Right ventricle myocardium superior (tissue), 1 donor: ENCODE measurements around the gene RINL. TPM values are rescaled to one million over a fixed set of nuclear protein-coding genes. Genes with fewer than 3 reads are reported as not detected.
"Not testable (repeated sequence)": the region's sequence is repeated elsewhere in the genome, so short reads cannot be mapped to it uniquely, and the experiment has no call there.

Experiments
- ATAC-seq: fragments of 200-7000 bp; cut with Tn5 transposase; one replicate; pipeline ENCODE4 v1.9.1; 2020; ENCODE audit warnings: mild to moderate bottlenecking; ENCODE audit not compliant: poor library complexity
- DNase-seq: peaks from one replicate; pipeline ENCODE4 v3.0.0-alpha.2; 2020
- intact Hi-C: fragments of 100-400 bp; cut with DNase I; formaldehyde crosslinking; loops from one replicate; pipeline ENCODE4 v1.11.2; 2022
- total RNA-seq: library from RNA; stranded (reverse); fragmentation: NEBNext Ultra II Directional; extraction: Animal tissue kit (Norgen Biotek cat#: 25700); gene quantifications from one replicate; pipeline ENCODE4 v1.2.1, GENCODE V29; 2021
- donor health status: DM: no; HTN: yes; CAD: no; lungs with severe emphysema.

Gene RINL
- total RNA-seq, 1 donor from 2014 or later: 6.3 TPM

DNA sequence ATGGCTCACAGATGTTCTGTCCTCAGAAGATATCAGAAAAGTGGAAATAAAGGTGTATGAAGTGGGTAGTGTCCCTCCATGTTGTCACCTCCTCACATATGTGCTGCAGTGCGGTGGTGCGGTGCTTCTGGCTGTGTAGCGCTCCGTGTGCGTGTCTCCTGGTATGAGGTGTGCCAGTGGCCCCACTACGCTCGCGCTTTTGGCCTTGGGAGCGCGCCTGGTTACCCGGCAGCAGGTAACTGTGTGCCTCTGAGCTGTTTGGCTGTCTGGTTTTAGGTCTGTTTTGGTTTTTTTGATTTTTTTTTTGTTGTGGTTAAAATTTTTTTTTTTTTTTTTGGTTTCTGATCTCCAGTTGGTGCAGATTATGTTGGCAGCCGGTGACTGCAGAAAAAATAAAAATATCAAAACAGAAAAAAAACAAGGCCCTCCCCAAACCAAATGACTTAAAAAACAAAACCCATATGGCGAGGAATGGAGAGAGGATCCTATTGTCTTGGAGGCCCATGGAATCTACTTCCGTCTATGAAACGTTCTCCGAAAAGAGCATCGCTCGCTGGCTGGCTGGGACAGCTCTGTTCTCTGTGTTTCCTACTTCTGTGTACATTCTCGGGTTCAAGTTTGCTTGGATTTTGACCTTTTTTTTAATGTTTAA, 36.2 kb downstream of the RINL start:
- intact Hi-C loops: loop anchor here (10.0 kb wide), 1 partner anchor 207 kb away; no protein-coding TSS in a partner anchor
- DNase-seq: peak; percentile 37
- no peak for ATAC-seq

DNA sequence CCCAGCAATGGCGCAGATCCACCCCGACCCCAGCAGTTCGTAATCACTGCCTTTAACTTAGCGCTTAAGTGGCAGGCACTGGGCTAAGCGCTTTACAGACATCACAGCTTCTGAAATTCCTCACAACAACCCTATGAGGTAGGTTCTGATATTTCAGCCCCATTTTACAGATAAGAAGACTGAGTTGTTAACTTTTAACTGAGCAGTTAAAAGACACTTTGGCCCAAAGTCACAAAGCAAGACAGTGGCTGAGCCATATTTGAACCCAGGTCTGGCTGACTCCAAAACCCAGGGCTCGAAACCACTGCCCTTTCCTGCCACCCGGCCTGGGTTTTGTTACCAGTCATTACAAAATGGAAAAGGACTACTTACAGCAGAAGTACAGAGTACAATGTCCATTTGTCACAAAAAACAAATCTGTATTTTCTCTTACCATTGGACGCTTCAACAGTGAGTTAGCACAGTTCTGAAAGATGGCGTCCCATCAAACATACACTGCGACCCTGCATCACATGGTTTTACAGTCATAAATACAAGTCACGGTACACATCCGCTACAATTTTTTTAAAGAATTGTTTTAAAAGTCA, 36.8 kb downstream of the RINL start:
- intact Hi-C loops: loop anchor here (10.0 kb wide), 1 partner anchor 206 kb away; no protein-coding TSS in a partner anchor
- ATAC-seq (no peak), DNase-seq (no peak)

DNA sequence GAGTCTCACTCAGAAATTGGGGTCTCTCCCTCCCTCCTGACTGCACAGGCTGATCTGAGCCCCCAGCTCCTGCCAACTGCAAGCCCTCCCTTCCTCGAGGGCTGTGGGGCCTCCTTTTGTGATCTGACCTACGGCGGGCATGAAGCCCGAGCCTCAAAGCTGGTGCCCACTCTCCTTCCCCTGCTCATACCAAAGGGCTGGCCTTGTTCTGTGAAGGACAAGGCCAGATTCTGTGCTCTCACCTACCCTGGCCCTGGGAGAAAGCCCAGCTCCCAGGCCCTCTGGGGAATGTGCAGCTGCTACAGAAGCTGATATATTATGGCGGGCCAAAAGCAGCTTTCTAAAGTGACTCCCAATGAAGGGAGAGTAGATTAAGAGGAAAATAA, 37.5 kb downstream of the RINL start:
- intact Hi-C loops: loop anchor here (10.0 kb wide), 1 partner anchor 206 kb away; no protein-coding TSS in a partner anchor
- DNase-seq: peak; percentile 30
- ATAC-seq: no peak

DNA sequence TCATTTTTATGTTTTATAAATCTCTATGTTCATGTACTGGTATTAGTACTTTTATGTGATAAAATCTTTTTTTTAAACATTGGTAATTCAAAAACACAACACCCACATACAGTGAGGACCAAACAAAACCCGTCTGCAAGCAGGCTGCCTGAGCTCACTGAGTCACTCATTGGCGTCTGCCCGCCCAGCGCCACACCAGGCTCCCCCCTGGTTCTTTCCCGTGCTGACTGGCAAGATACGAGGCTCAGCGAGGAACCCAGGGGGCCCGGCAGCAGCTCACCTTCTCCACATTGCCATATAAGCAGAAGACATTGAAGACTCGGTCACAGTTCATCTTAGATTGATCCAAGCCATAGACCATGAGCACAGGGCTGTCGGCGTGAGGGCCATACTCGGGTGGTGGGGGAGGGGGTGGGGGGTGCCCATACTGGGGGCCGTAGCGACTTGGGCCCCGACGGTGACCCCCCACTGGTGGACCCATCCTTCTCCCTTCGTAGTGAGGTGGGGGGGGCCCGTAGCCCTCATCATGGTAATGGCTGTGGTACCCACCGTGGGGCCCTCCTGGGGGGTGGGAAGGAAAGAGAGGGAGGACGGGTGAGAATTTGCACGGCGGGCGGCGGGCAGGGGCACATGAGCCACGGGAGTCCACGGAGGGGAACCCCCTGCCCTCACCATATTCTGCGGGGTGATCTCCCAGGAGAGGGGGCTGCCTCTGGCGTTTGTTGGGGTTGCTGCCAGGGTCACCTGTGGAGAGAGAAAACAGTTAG, 38.1 kb downstream of the RINL start:
- no peak for ATAC-seq

DNA sequence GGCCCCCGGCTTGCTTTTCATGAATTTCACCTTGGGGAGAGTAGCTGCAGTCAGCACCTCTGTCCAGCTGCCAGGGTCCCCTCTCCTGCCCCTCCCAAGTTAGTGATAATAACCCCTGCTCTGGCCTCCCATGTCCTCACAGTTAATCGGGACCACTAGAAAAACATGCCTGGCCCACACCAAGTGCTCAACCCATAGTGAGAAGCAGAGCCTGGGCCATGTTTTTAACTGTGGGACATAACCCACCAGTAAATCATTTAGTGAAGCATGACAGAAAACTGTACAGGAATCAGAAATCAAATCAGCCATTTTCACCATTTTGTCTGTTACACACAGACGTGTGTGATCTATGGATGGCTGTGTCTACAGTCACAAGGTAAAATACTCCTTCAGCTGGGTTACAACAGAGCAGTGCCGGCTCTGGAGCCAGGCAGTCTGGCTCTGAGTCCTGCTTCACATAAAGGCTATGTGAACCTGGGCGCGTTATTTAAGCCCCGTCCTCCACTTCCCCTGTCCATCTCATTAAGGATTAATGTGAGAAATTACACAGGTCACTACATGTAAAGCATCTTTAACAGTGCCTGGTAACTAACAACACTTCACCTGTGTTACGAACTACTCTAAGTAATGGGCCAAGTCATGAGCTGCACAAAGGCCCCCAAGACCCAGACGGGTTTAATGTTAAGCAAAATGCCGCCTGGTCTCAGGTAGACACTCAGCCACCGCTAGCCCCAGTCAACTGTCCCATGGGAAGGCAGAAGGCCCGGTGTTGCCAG, 38.9 kb downstream of the RINL start:
- ATAC-seq: no peak
- peak; percentile 15 for DNase-seq
- intact Hi-C loops: no loop called here

More for the DNA sequence above, 38.1 kb downstream of the RINL start:
- peak; percentile 41 for DNase-seq
- intact Hi-C loops: loop anchor here (10.0 kb wide), 1 partner anchor 205 kb away; no protein-coding TSS in a partner anchor

DNA sequence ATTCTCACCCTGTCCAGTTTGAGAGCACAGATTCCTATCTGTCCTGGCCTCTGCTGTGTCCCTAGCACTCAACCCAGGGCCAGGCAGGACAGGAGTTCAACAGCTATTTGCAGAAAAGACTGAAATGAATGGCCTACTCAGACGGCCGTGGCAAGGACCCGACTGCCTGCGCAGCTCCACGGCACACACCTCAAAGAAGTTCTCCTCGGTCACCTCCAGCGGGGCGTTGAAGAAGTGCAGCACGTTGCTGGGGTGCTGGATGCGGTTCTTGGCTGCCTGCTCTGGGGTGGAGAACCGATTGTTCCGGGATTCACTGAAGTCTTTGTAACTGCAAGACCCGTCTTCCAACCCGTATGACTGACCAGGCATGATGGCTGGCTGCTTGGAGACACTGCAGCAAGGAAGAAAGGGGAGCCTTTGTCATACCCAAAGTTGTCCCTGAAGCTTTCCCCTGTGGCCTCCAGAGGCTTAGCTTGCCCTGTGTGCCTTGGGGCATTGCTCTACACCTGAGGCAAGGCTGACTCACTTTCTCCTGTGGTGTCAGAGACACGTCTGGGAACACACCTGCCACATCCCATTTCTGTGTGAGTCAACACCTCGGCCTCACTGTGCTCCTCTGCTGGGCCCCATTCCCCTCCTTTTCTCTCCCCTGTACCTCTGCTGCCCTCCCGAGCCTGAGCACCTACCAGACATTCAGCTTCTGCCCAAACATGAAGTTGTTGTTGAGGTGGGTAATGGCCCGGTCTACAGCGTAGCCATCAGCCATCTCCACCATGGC, 39.7 kb downstream of the RINL start:
- ATAC-seq: no peak
- intact Hi-C loops: no loop called here
- DNase-seq: peak; percentile 26

DNA sequence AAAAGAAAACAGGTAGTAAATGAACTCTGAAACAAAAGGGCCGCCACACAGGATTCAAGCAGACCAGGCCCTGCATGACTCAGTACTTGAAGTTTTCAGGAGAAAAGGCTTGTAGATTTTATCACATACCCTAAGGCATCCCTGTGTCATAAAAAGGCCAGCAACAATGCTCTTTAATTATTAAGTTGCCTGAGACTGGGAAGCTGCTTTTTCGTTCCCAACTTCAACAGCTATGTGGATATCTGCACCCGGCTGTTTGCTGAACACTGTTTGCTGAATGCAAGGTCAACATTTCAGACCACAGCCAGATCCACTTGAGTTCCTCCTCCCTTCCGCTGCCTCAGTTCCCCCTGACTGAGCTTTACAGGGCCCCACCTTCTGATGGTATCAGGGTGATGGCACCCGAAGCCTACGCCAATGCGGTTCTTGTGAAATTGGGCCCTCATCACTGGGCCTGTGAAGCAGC, 40.4 kb downstream of the RINL start:
- intact Hi-C loops: no loop called here
- no peak for ATAC-seq
- no peak for DNase-seq

DNA sequence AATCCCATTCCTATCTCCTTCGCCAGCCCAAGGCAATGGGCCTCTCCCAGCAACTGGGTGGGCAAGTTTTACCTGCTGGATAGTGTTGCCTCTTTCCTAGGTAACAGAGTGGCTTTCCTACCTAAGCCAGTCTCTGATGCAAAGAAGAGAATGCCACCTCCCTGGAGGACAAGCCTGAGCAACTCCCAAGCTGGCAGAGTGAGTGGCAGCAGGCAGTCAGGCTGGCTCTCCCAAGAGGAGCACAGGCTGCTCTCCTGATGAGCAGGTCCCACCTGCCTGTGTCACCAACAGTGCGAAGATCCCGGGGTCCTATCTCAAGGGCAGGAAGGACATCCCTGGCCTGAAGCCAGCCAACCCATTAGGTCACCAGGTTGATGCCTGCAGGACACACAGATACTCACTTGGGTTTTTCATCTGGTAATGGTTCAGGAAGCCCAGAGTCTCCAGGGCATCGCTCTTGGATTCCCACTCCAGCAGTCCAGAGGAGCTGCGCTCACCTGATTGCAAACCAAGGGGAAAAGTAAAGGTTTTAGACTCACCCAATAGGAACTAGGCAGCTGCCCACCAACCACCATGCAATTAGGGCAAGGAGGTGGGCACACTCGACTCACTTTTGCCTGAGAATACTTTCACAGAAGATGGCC, 41.0 kb downstream of the RINL start:
- DNase-seq (no peak), ATAC-seq (no peak)
- intact Hi-C loops: no loop called here

DNA sequence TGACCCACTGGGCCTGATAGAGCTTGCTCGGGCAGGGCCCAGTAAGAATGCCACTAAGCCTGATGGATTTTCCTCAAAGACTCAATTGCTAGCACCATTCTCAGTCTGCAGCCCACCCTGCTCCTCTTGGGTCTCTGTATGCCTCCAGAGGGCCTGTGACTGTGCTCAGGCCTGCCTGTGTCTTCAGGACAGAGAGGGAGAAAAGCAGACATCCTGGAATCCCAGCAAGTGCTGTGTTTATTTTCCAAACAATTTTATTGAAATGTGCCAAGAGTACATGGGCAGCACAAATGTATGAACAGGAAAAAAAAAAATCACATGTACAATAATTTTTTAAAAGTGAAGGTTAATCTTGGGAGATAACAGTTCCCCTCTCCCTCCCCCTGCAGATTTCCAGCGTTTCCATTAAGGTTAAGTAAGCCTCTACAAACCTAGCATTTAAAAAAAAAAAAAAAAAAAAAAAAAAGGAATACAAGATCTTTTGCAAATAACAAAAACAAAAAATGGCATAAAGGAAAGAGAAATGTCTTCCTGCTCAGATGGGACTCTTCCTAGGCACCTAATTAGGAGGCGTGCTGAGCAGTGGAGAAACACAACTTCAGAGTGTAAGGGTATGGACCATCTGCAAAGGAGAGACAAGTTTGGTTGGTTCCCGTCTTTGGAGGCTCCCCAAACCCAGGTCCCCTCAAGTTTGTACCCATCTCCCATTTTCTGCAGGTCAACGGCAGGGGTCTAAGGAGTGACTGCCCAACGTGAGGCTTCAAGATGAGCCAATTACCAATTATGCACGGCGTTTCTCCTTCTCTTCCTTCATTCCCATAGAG, 41.7 kb downstream of the RINL start:
- intact Hi-C loops: no loop called here
- ATAC-seq (no peak), DNase-seq (no peak)

DNA sequence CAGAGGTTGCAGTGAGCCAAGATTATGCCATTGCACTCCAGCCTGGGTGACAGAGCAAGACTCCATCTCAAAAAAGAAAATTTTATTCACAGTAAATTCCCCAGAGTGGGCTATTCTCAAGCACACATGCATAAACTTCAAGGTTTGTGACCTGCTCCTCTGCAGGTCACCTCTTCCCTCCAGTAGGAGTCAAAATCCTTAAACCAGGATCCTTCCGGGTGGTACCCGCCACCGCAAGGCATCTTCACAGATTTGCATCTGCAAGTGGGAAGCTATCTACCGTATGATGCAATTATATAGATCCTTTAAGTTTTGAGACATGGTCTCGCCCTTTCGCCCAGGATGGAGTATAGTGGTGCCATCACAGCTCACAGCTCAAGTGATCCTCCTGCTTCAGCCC, 43.5 kb downstream of the RINL start:
- ATAC-seq (no peak), DNase-seq (no peak)
- intact Hi-C loops: no loop called here

DNA sequence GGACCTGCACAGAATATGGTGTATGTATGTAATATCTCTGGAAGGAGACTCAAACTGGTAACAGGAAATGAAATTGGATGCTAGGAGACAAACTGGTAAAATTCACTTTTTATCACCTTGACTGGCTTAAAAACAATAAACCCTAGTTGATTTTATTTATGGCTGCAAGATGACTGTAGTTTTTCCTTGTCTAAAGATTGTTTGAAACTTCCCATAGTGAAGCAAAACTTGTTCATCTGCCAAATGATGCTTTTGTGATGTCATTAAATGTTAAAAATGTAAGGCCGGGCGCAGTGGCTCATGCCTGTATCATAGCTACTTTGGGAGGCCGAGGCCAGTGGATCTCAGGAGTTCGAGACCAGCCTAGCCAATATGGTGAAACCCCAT, 44.0 kb downstream of the RINL start:
- DNase-seq: no peak
- intact Hi-C loops: no loop called here
- ATAC-seq: no peak

DNA sequence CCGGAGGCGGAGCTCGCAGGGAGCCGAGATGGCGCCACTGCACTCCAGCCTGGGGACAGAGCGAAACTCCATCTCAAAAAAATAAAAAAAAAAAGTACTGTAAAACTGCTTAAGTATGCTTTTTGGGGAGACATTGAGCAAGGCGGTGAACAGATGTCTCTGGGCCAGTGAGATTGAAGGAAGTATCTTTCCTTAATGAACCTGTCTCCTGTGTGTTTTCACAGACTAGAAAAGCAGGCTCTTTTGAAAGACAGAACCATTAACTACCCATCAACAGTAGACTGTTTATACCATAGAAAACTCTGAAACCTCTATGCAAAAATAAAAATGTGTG, 45.0 kb downstream of the RINL start:
- DNase-seq: no peak
- ATAC-seq: no peak
- intact Hi-C loops: no loop called here

DNA sequence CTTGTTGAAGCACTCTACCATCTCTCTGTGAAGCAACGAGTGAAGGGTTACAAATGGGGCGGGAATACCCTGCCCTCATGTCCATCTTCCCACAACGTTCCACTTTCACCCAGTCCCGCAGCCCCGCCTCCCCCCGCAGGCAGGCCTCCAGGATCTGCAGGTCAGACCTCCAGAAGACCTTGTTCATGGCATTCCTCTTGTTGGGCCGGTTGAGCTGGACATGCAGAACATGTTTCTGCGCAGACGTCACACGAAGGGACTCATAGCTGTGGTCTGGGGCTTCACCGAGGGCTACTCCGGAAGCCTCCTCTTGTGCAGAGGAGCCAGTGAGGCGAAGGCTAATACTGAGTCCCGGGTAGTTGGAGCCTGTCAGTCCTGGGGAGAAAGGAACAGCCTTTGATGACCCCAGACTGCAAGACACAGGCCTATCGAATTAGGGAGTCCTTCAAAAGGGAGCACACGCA, 46.9 kb downstream of the RINL start:
- intact Hi-C loops: no loop called here
- peak; percentile 86 for DNase-seq
- ATAC-seq: peak; percentile 75

DNA sequence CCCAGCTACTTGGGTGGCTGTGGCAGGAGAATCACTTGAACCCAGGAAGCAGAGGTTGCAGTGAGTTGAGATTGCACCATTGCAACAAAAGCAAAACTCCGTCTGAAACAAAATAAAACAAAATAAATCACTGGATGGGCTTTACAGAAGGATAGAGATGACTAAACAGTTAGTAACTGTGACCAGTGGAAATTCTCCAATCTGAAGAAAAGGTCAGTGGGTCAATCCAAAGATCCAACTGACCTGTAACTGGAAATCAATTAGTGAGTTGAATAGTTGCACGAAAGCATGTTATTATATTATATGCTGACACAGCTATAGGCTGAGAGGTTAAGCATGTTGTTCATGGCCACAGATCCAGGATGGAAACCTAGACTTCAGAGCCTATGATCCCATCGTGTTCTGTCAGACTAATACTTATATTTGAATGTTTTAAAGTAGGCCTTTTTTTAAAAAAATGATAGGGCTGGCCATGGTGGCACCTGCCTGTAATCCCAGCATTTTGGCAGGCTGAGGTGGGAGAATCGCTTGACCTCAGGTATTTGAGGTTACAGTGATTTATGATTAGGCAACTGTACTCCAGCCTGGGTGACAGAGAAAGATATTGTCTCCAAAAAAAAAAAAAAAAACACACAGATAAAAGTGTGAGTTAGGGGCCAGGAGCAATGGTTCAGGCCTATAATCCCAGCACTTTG, 47.9 kb downstream of the RINL start:
- ATAC-seq (no peak), DNase-seq (no peak)
- intact Hi-C loops: no loop called here

DNA sequence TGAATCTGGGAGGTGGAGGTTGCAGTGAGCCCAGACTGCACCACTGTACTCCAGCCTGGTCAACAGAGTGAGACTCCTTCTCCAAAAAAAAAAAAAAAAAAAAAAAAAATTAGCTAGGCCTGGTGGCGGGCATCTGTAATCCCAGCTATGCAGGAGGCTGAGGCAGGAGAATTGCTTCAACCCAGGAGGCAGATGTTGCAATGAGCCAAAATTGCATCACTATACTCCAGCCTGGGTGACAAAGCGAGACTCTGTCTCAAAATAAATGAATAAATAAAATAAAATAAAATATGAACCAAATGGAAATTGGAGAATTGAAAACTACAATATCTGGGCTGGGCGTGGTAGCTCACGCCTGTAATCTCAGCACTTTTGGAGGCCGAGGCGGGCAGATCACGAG, 48.9 kb downstream of the RINL start:
- ATAC-seq, DNase-seq, intact Hi-C loops: not testable (repeated sequence)

DNA sequence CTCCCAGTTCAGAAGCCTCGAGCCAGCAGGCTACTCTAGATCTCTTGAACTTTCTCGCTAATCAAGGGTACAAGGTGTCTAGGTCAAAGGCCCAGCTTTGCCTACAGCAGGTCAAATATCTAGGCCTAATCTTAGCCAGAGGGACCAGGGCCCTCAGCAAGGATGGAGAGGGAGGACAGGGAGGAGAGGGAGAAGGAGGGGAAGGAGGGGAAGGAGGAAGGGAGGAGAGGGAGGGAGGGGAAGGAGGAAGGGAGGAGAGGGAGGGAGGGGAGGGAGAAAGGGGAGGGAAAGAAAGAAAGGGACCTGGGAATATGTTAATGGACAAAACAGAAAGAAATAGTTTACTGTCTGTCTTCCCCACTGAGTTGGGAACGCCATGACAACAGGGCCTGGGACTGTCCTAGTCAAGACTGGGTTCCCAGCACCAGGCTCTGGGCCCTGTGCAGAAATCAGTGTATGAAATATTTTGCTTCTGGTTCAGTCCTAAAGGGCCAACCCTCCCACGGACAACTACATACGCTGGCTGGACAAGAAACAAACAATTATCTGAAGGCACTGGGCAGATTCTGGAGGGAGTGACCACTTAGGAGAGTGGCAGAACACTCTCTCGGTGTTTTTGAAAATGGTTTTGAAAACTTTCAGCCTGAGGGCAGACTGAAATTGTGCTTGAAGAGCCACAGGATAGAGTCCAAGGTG, 51.1 kb downstream of the RINL start:
- DNase-seq: no peak
- ATAC-seq: no peak
- intact Hi-C loops: no loop called here
